Measurements from ENCODE around the gene NDUFAF2. TPM values are rescaled to one million over a fixed set of nuclear protein-coding genes. Genes with fewer than 3 reads are reported as not detected.

Gene NDUFAF2
- total RNA-seq, 1 donor from 2014 or later, result 46.0 TPM

DNA sequence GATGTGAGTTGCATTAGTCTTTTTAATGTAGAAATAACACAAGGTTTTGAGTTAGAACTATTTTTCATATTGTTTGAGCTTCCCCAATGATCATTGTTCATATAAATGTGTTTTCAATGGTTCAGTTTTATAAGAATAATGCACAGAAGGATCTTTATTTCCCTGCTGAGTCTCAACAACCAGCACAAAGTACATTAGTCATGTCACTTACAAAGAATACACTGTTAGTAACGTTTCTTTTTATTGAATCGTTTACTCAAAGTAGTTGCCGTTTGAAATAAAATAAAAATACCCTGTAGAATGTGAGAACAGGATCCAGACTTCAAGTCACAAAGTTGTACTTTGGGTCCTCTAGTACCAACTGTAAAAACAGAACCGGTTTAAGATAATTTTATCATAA, 41.6 kb upstream of the NDUFAF2 start:
- Histone ChIP-seq H3K9me3 (ENCODE audit: insufficient read depth, low read depth, low read length) (no peaks in the 10 kb centered on the region), H3K4me1 (ENCODE audit: insufficient read depth, low read length) (no peaks in the 10 kb centered on the region), H3K4me3 (ENCODE audit: insufficient read depth, low read depth, low read length) (no peak overlapping the region), H3K79me2 (ENCODE audit: insufficient read depth, low read length) (no peaks in the 10 kb centered on the region), H3K27me3 (ENCODE audit: insufficient read depth, low read length) (no peaks in the 10 kb centered on the region), H3K9ac (ENCODE audit: low read length) (no peak overlapping the region), H4K20me1 (ENCODE audit: insufficient read depth, low read length) (no peaks in the 10 kb centered on the region), H2AFZ (ENCODE audit: low read depth, low read length) (no peak overlapping the region), H3K27ac (ENCODE audit: low read depth, low read length) (no peak overlapping the region), H3K4me2 (ENCODE audit: low read length) (no peak overlapping the region), H3K36me3 (ENCODE audit: insufficient read depth, low read length) (no peaks in the 10 kb centered on the region)
- Mint-ChIP-seq H3K4me1 (ENCODE audit: low read depth, unreplicated experiment) (no peaks in the 10 kb centered on the region), H3K36me3 (ENCODE audit: low read depth, unreplicated experiment) (peaks cover 2% of the 10 kb centered on the region), H3K4me3 (ENCODE audit: unreplicated experiment) (no peak overlapping the region), H3K27me3 (ENCODE audit: low read depth, unreplicated experiment) (no peaks in the 10 kb centered on the region), H3K27ac (ENCODE audit: unreplicated experiment) (no peak overlapping the region), H3K9me3 (ENCODE audit: unreplicated experiment) (no peaks in the 10 kb centered on the region)
- FAIRE-seq (no peak), DNase-seq (ENCODE audit: low read depth) (no peak)
- TF ChIP-seq EZH2 (IDR thresholded peaks at IDR 0.05; ENCODE audit: insufficient read depth, low read length), result no peak
- TF ChIP-seq, protein P1, sequence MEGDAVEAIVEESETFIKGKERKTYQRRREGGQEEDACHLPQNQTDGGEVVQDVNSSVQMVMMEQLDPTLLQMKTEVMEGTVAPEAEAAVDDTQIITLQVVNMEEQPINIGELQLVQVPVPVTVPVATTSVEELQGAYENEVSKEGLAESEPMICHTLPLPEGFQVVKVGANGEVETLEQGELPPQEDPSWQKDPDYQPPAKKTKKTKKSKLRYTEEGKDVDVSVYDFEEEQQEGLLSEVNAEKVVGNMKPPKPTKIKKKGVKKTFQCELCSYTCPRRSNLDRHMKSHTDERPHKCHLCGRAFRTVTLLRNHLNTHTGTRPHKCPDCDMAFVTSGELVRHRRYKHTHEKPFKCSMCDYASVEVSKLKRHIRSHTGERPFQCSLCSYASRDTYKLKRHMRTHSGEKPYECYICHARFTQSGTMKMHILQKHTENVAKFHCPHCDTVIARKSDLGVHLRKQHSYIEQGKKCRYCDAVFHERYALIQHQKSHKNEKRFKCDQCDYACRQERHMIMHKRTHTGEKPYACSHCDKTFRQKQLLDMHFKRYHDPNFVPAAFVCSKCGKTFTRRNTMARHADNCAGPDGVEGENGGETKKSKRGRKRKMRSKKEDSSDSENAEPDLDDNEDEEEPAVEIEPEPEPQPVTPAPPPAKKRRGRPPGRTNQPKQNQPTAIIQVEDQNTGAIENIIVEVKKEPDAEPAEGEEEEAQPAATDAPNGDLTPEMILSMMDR (IDR thresholded peaks at IDR 0.05; ENCODE audit: insufficient read depth, low read depth, low read length), result no peak

DNA sequence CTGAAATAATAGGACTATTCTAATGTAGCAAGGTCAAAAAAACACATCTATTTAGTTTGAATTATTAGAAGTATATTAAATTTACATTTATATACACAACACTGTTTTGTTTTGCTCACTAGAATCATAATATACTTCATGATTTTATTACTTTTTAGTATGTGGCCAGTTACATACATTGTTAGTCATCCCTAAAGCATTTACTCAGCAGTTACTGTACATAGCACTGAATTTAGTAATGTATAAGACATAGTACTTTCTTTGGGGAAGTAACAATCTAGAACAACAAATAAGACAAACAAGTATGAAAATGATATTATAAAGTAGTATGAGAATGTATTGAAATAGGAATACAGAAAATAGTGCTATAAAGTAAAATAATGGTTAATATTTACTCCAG, 28.4 kb upstream of the NDUFAF2 start:
- TF ChIP-seq, protein P1 (IDR thresholded peaks at IDR 0.05; ENCODE audit: insufficient read depth, low read depth, low read length), result no peak
- no peak for TF ChIP-seq EZH2 (IDR thresholded peaks at IDR 0.05; ENCODE audit: insufficient read depth, low read length)
- Histone ChIP-seq H3K4me2 (ENCODE audit: low read length) (no peak overlapping the region), H2AFZ (ENCODE audit: low read depth, low read length) (no peak overlapping the region), H4K20me1 (ENCODE audit: insufficient read depth, low read length) (no peaks in the 10 kb centered on the region), H3K9me3 (ENCODE audit: insufficient read depth, low read depth, low read length) (no peaks in the 10 kb centered on the region), H3K36me3 (ENCODE audit: insufficient read depth, low read length) (peaks cover 15% of the 10 kb centered on the region), H3K27me3 (ENCODE audit: insufficient read depth, low read length) (no peaks in the 10 kb centered on the region), H3K9ac (ENCODE audit: low read length) (no peak overlapping the region), H3K79me2 (ENCODE audit: insufficient read depth, low read length) (no peaks in the 10 kb centered on the region), H3K27ac (ENCODE audit: low read depth, low read length) (no peak overlapping the region), H3K4me1 (ENCODE audit: insufficient read depth, low read length) (no peaks in the 10 kb centered on the region), H3K4me3 (ENCODE audit: insufficient read depth, low read depth, low read length) (no peak overlapping the region)
- FAIRE-seq (no peak), DNase-seq (ENCODE audit: low read depth) (no peak)
- Mint-ChIP-seq H3K36me3 (ENCODE audit: low read depth, unreplicated experiment) (peaks cover 23% of the 10 kb centered on the region), H3K4me3 (ENCODE audit: unreplicated experiment) (no peak overlapping the region), H3K27me3 (ENCODE audit: low read depth, unreplicated experiment) (no peaks in the 10 kb centered on the region), H3K9me3 (ENCODE audit: unreplicated experiment) (peaks cover 7% of the 10 kb centered on the region), H3K4me1 (ENCODE audit: low read depth, unreplicated experiment) (no peaks in the 10 kb centered on the region), H3K27ac (ENCODE audit: unreplicated experiment) (no peak overlapping the region)

DNA sequence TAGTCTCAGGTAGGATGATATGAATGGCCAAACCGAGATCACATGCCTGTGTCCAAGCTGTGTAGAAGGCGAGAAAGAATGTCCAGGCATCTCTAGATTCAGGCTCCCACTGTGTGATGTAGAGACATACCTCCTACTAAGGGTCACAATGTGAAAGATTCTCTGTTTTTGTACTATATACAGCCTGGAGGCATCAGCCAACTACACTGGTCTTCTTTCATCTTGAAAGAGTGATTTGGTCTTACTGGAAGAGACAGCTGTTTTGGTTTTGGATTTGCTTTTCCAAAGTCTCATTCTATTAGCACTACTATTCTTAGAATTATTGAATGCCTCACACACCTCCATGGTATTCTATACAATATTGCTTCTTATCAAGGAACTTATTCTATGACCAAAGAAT, 26.5 kb upstream of the NDUFAF2 start:
- Histone ChIP-seq H3K9ac (ENCODE audit: low read length) (no peak overlapping the region), H3K79me2 (ENCODE audit: insufficient read depth, low read length) (no peaks in the 10 kb centered on the region), H3K4me2 (ENCODE audit: low read length) (no peak overlapping the region), H3K36me3 (ENCODE audit: insufficient read depth, low read length) (peaks cover 15% of the 10 kb centered on the region), H2AFZ (ENCODE audit: low read depth, low read length) (no peak overlapping the region), H4K20me1 (ENCODE audit: insufficient read depth, low read length) (no peaks in the 10 kb centered on the region), H3K9me3 (ENCODE audit: insufficient read depth, low read depth, low read length) (no peaks in the 10 kb centered on the region), H3K4me3 (ENCODE audit: insufficient read depth, low read depth, low read length) (no peak overlapping the region), H3K27me3 (ENCODE audit: insufficient read depth, low read length) (no peaks in the 10 kb centered on the region), H3K27ac (ENCODE audit: low read depth, low read length) (no peak overlapping the region), H3K4me1 (ENCODE audit: insufficient read depth, low read length) (no peaks in the 10 kb centered on the region)
- no peaks in the 10 kb centered on the region for H3K4me1 Mint-ChIP-seq (ENCODE audit: low read depth, unreplicated experiment)
- H3K27ac Mint-ChIP-seq (ENCODE audit: unreplicated experiment), result no peak overlapping the region
- no peak for TF ChIP-seq EZH2 (IDR thresholded peaks at IDR 0.05; ENCODE audit: insufficient read depth, low read length)
- TF ChIP-seq, protein P1 (IDR thresholded peaks at IDR 0.05; ENCODE audit: insufficient read depth, low read depth, low read length), result no peak
- no peak overlapping the region for H3K4me3 Mint-ChIP-seq (ENCODE audit: unreplicated experiment)
- peaks cover 15% of the 10 kb centered on the region for H3K36me3 Mint-ChIP-seq (ENCODE audit: low read depth, unreplicated experiment)
- H3K9me3 Mint-ChIP-seq (ENCODE audit: unreplicated experiment), result no peaks in the 10 kb centered on the region
- DNase-seq (ENCODE audit: low read depth), result no peak
- H3K27me3 Mint-ChIP-seq (ENCODE audit: low read depth, unreplicated experiment), result no peaks in the 10 kb centered on the region
- no peak for FAIRE-seq
